ENCODE data around the gene TUBB2A.
"Not testable (repeated sequence)": the region's sequence is repeated elsewhere in the genome, so short reads cannot be mapped to it uniquely, and the experiment has no call there.

TUBB2A gene

DNA sequence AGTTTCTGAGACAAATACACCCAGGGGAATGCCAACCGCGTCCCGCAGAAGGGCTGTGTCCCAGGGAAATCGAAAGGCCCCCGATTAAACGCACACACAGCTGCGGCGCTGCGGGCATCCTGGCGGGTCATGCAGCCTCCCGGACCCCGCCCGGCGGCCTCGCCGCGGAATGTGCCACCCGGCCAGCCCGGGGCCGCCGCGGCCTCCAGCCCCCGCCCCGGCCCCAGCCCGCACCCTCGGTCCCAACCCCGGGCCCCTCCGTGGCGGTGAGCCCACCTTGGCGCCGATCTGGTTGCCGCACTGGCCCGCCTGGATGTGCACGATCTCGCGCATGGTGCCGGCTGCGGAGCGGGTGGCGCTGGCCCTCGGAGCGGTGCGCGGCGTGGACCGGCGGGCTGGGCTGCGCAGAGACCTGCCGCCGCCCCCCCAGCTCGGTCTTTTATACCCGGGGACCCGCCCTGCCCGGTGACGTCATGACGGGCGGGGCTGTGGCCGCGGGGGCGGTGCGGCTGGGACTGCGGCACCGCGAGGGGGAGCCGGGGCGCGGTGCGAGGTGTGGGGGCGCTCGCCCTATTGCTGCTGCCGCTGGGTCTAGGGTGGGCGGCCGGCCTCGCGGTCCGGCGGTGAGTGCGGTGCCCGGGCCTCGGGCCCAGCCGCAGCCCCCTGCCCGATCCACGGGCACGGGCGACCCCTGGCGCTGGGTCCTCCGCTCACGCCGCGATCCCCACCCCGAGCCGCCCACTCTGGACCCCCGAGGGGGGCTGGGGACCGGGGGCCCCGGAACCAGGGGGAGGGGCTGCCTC lies at the start of gene TUBB2A:
Gene TUBB2A (minus strand): TSS at position 414 of the 803 bp plus-strand sequence. CDS start 81 bp downstream, at position 333.
- H3K9me3 ChIP-seq (ENCODE audit: control insufficient read depth in 2 of 2, low read length in 2 of 2): no peaks in the 10 kb centered on the region
- peaks cover 4 to 5% of the 10 kb centered on the region in 2 donors for H3K36me3 ChIP-seq (ENCODE audit: control insufficient read depth in 2 of 2, insufficient read depth in 2 of 2, low read length in 2 of 2)
- peak within 1 kb of the TSS; percentile 91 for H3K27ac ChIP-seq (ENCODE audit: low read length)
- no peaks in the 10 kb centered on the region for H3K27me3 ChIP-seq (ENCODE audit: control insufficient read depth in 1 of 2, insufficient read depth in 2 of 2, low read length in 2 of 2)
- peak within 1 kb of the TSS; percentile 80 to 95 for H3K9ac ChIP-seq (ENCODE audit: low read length in 2 of 2)
- peak within 1 kb of the TSS; percentile 75 to 88 for H3K4me3 ChIP-seq (ENCODE audit: low read length in 2 of 2)
- peaks cover 17% of the 10 kb centered on the region for H3K4me1 ChIP-seq (ENCODE audit: control insufficient read depth, insufficient read depth, low read length)

DNA sequence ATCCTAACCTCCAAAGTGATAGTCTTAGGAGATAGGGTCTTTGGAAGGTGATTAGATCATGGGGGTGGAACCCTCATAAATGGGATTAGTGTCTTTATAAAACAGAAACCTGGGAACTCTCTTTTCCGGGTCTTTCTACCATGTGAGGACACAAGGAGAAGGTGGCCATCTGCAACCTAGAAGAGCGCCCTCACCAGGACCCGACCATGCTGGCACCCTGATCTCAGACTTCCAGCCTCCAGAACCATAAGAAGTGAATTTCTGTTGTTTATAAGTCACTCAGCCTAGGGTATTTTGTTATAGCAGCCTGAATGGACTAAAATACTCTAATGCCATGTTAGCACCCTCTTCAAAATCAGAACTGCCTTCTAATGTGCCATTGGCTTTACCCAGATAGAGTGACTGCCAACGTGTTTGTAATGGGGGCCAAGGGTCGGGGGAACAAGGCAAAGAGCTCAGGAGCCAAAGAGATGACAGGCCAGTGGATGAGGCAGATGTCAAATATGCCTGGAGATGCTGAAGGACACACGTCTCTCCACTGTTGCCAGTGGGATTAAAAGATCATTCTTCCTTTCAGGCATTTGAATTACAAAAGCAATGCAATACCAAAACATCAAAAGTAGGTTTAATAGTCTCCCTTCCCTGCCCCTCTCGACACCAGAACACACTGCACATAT lies 49.1 kb upstream of the TUBB2A start:
- Histone ChIP-seq H3K27ac (ENCODE audit: low read length) (no peak overlapping the region), H3K9ac (ENCODE audit: low read length in 2 of 2) (no peak overlapping the region)

DNA sequence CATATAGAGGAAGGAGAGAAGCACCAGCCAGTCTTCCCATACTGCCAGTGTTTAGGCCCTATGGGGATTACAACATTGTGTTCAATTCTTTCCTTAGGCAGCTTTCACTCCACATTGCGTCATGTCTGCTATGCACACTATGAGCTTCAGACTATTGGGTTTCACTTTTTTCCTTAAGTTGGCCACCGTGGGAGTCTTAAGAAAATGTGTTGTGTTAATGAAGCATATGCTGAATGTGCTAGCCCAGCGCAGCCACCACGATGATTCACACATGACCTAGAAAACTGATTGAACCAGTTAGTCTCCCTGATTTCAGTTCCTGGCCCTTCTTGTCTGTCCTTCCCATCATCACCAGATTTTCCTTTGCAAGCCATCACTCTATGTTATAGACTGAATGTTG lies 48.6 kb upstream of the TUBB2A start:
- Histone ChIP-seq H3K9me3 (ENCODE audit: control insufficient read depth in 2 of 2, low read length in 2 of 2) (no peaks in the 10 kb centered on the region), H3K27me3 (ENCODE audit: control insufficient read depth in 1 of 2, insufficient read depth in 2 of 2, low read length in 2 of 2) (no peaks in the 10 kb centered on the region), H3K4me3 (ENCODE audit: low read length in 2 of 2) (no peak overlapping the region), H3K4me1 (ENCODE audit: control insufficient read depth, insufficient read depth, low read length) (peaks cover 8% of the 10 kb centered on the region), H3K9ac (ENCODE audit: low read length in 2 of 2) (no peak overlapping the region), H3K36me3 (ENCODE audit: control insufficient read depth in 2 of 2, insufficient read depth in 2 of 2, low read length in 2 of 2) (no peaks in the 10 kb centered on the region), H3K27ac (ENCODE audit: low read length) (no peak overlapping the region)

More for the DNA sequence above, 49.1 kb upstream of the TUBB2A start:
- Histone ChIP-seq H3K9me3 (ENCODE audit: control insufficient read depth in 2 of 2, low read length in 2 of 2) (no peaks in the 10 kb centered on the region), H3K4me1 (ENCODE audit: control insufficient read depth, insufficient read depth, low read length) (peaks cover 14% of the 10 kb centered on the region), H3K36me3 (ENCODE audit: control insufficient read depth in 2 of 2, insufficient read depth in 2 of 2, low read length in 2 of 2) (no peaks in the 10 kb centered on the region), H3K27me3 (ENCODE audit: control insufficient read depth in 1 of 2, insufficient read depth in 2 of 2, low read length in 2 of 2) (no peaks in the 10 kb centered on the region), H3K4me3 (ENCODE audit: low read length in 2 of 2) (no peak overlapping the region)

DNA sequence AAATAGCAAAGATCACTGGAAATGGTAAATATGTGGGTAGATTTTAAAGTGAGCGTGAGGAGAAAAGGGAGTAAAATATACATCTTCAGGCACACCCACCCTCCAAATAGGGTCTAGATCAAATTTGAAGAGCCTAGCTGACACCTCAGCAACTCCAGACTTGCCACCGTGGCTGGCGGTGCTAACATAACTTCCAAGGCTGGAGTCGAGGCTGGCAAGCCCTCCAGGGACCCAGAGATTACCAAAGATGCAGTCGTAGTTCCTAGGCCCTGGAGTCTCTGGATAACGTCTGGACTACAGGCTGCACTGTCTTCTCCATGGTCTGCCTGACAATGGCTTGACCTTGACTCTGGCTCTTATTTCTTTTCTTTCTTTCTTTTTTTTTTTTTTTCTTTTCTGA lies 47.6 kb upstream of the TUBB2A start:
- Histone ChIP-seq H3K27me3 (ENCODE audit: control insufficient read depth in 1 of 2, insufficient read depth in 2 of 2, low read length in 2 of 2) (no peaks in the 10 kb centered on the region), H3K9me3 (ENCODE audit: control insufficient read depth in 2 of 2, low read length in 2 of 2) (no peaks in the 10 kb centered on the region), H3K36me3 (ENCODE audit: control insufficient read depth in 2 of 2, insufficient read depth in 2 of 2, low read length in 2 of 2) (no peaks in the 10 kb centered on the region), H3K9ac (ENCODE audit: low read length in 2 of 2) (no peak overlapping the region), H3K27ac (ENCODE audit: low read length) (no peak overlapping the region), H3K4me3 (ENCODE audit: low read length in 2 of 2) (no peak overlapping the region), H3K4me1 (ENCODE audit: control insufficient read depth, insufficient read depth, low read length) (peaks cover 8% of the 10 kb centered on the region)

DNA sequence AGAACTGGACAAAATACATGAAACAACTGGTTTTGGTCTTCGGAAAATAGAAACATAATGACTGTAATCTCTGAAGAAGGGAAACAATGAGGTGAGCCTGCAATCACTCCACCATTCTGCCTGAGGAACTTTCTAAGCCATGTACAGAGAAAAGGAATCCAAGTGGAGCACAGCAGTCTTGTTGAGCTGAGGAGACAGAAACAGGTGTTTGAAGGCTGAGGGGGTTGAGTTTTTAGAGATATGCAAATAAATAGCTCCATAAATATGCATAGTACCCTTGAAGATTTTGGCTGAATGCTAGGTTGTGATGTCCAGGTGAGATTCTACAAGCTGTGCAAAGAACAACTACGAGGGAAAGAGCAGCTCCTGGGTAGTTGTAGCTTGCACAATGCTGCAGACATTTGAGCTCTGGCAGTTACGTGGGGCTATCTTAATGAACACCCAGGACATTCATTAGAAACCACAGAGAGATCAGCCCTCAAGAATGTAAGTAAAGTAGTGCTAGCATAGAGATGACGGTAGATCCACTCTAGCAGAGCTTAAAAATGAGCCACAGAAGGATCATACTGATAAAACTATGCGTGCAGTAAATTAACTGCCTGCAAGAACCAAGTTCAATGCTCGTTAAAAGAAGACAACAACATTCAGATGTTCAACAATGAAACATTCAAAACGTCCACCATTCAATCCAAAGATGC lies 45.8 kb upstream of the TUBB2A start:
- Histone ChIP-seq H3K36me3 (ENCODE audit: control insufficient read depth in 2 of 2, insufficient read depth in 2 of 2, low read length in 2 of 2) (no peaks in the 10 kb centered on the region), H3K27ac (ENCODE audit: low read length) (no peak overlapping the region), H3K4me1 (ENCODE audit: control insufficient read depth, insufficient read depth, low read length) (peaks cover 3% of the 10 kb centered on the region), H3K4me3 (ENCODE audit: low read length in 2 of 2) (no peak overlapping the region), H3K9ac (ENCODE audit: low read length in 2 of 2) (no peak overlapping the region), H3K9me3 (ENCODE audit: control insufficient read depth in 2 of 2, low read length in 2 of 2) (no peaks in the 10 kb centered on the region), H3K27me3 (ENCODE audit: control insufficient read depth in 1 of 2, insufficient read depth in 2 of 2, low read length in 2 of 2) (no peaks in the 10 kb centered on the region)

DNA sequence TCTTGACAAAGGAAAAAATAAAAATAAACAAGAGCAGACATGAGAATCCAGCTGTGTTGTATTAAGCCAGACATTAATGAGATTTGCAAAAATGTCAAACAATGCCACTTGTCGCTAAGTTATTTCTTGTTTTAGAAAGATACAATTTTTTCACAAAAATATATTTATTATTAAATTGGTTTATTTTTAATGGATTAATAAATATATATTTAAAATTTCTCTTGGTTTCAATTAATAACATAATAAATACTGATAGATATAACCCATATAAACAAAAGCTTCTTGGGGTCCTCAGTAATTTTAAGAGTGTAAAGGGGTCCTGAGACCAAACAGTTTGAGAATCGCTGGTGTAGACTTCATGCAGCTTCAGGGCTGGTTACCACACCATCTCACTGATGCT lies 44.0 kb upstream of the TUBB2A start:
- Histone ChIP-seq H3K9me3 (ENCODE audit: control insufficient read depth in 2 of 2, low read length in 2 of 2) (no peaks in the 10 kb centered on the region), H3K27me3 (ENCODE audit: control insufficient read depth in 1 of 2, insufficient read depth in 2 of 2, low read length in 2 of 2) (no peaks in the 10 kb centered on the region), H3K27ac (ENCODE audit: low read length) (no peak overlapping the region), H3K9ac (ENCODE audit: low read length in 2 of 2) (no peak overlapping the region), H3K4me1 (ENCODE audit: control insufficient read depth, insufficient read depth, low read length) (no peaks in the 10 kb centered on the region), H3K36me3 (ENCODE audit: control insufficient read depth in 2 of 2, insufficient read depth in 2 of 2, low read length in 2 of 2) (no peaks in the 10 kb centered on the region), H3K4me3 (ENCODE audit: low read length in 2 of 2) (no peak overlapping the region)

DNA sequence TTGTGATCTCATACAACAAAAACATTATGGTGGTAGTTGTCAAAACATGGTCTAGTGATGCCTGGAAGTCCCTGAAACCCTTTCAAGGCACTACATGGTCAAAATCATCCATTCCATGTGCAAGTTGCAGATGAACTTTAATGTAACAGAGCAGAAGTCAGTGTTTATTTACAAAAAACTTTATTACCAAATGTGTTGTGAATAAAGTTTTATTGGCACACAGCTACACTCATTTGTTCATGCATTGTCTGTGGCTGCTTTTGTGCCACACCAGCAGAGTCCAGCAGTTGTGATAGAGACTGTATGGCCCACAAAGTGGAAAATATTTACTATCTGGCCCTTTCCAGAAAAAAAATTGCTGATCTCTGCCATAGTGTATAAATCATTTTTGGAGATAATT lies 43.3 kb upstream of the TUBB2A start:
- H3K9ac ChIP-seq (ENCODE audit: low read length in 2 of 2): no peak overlapping the region

DNA sequence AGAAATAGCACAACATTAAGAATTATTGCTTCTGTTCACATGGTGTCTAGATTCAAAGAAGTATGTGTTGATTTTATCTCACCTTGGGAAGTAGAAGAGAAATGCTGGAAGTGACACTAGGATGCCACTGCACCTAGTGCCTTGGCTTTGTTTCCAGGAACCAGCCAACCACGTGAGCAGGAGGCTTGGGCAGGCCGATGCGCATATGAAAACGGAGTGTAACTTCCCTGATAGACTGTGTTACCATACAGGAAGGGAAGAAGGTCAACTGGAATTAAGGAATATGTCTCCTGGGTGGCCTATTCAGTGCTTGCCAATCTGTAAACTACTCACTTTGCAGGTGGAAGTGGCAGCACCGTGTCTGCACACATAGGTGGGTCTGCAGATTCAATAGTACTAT lies 42.0 kb upstream of the TUBB2A start:
- Histone ChIP-seq H3K9ac (ENCODE audit: low read length in 2 of 2) (no peak overlapping the region), H3K4me3 (ENCODE audit: low read length in 2 of 2) (no peak overlapping the region), H3K4me1 (ENCODE audit: control insufficient read depth, insufficient read depth, low read length) (no peaks in the 10 kb centered on the region), H3K27ac (ENCODE audit: low read length) (no peak overlapping the region), H3K9me3 (ENCODE audit: control insufficient read depth in 2 of 2, low read length in 2 of 2) (no peaks in the 10 kb centered on the region), H3K27me3 (ENCODE audit: control insufficient read depth in 1 of 2, insufficient read depth in 2 of 2, low read length in 2 of 2) (no peaks in the 10 kb centered on the region), H3K36me3 (ENCODE audit: control insufficient read depth in 2 of 2, insufficient read depth in 2 of 2, low read length in 2 of 2) (no peaks in the 10 kb centered on the region)

More for the DNA sequence above, 43.3 kb upstream of the TUBB2A start:
- Histone ChIP-seq H3K27ac (ENCODE audit: low read length) (no peak overlapping the region), H3K4me3 (ENCODE audit: low read length in 2 of 2) (no peak overlapping the region), H3K36me3 (ENCODE audit: control insufficient read depth in 2 of 2, insufficient read depth in 2 of 2, low read length in 2 of 2) (no peaks in the 10 kb centered on the region), H3K9me3 (ENCODE audit: control insufficient read depth in 2 of 2, low read length in 2 of 2) (no peaks in the 10 kb centered on the region), H3K27me3 (ENCODE audit: control insufficient read depth in 1 of 2, insufficient read depth in 2 of 2, low read length in 2 of 2) (no peaks in the 10 kb centered on the region), H3K4me1 (ENCODE audit: control insufficient read depth, insufficient read depth, low read length) (no peaks in the 10 kb centered on the region)

DNA sequence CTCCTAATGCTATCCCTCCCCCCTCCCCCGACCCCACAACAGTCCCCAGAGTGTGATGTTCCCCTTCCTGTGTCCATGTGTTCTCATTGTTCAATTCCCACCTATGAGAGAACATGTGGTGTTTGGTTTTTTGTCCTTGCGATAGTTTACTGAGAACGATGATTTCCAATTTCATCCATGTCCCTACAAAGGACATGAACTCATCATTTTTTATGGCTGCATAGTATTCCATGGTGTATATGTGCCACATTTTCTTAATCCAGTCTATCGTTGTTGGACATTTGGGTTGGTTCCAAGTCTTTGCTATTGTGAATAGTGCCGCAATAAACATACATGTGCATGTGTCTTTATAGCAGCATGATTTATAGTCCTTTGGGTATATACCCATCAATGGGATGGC lies 40.4 kb upstream of the TUBB2A start:
- not testable (repeated sequence) for H3K9me3 ChIP-seq (ENCODE audit: control insufficient read depth in 2 of 2, low read length in 2 of 2); H3K9ac ChIP-seq (ENCODE audit: low read length in 2 of 2); H3K4me3 ChIP-seq (ENCODE audit: low read length in 2 of 2); H3K27ac ChIP-seq (ENCODE audit: low read length); H3K4me1 ChIP-seq (ENCODE audit: control insufficient read depth, insufficient read depth, low read length); H3K27me3 ChIP-seq (ENCODE audit: control insufficient read depth in 1 of 2, insufficient read depth in 2 of 2, low read length in 2 of 2); H3K36me3 ChIP-seq (ENCODE audit: control insufficient read depth in 2 of 2, insufficient read depth in 2 of 2, low read length in 2 of 2)

DNA sequence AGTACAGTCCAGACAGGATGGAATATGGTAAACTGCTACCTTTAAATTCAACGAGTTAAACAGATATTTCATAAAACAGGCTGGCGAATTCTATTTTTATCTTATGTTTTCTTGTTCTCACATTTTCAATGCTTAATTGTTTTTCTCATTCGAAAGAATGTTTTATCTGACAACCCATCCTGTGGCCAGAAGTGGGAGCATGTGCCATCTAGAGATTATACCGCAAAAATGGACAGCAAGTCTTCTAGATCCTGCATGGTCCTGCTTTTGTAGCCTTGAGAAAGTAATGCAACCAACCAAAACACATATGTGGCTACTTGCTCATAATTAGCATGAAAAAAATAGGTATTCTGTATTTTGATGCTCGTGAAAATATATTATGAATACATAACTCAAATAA lies 39.4 kb upstream of the TUBB2A start:
- H3K4me3 ChIP-seq (ENCODE audit: low read length in 2 of 2): no peak overlapping the region
- H3K36me3 ChIP-seq (ENCODE audit: control insufficient read depth in 2 of 2, insufficient read depth in 2 of 2, low read length in 2 of 2): no peaks in the 10 kb centered on the region
- no peaks in the 10 kb centered on the region for H3K9me3 ChIP-seq (ENCODE audit: control insufficient read depth in 2 of 2, low read length in 2 of 2)
- no peaks in the 10 kb centered on the region for H3K27me3 ChIP-seq (ENCODE audit: control insufficient read depth in 1 of 2, insufficient read depth in 2 of 2, low read length in 2 of 2)
- no peak overlapping the region for H3K9ac ChIP-seq (ENCODE audit: low read length in 2 of 2)
- H3K4me1 ChIP-seq (ENCODE audit: control insufficient read depth, insufficient read depth, low read length): no peaks in the 10 kb centered on the region
- no peak overlapping the region for H3K27ac ChIP-seq (ENCODE audit: low read length)

All from stomach smooth muscle (tissue), 2 donors.